EL (cell line): ENCODE measurements around the gene GNG7.
"Not testable (repeated sequence)": the region's sequence is repeated elsewhere in the genome, so short reads cannot be mapped to it uniquely, and the experiment has no call there.

Experiments used
- DNase-seq: peaks from one replicate; pipeline ENCODE4 v3.0.0-alpha.2; 2016

The GNG7 gene

DNA sequence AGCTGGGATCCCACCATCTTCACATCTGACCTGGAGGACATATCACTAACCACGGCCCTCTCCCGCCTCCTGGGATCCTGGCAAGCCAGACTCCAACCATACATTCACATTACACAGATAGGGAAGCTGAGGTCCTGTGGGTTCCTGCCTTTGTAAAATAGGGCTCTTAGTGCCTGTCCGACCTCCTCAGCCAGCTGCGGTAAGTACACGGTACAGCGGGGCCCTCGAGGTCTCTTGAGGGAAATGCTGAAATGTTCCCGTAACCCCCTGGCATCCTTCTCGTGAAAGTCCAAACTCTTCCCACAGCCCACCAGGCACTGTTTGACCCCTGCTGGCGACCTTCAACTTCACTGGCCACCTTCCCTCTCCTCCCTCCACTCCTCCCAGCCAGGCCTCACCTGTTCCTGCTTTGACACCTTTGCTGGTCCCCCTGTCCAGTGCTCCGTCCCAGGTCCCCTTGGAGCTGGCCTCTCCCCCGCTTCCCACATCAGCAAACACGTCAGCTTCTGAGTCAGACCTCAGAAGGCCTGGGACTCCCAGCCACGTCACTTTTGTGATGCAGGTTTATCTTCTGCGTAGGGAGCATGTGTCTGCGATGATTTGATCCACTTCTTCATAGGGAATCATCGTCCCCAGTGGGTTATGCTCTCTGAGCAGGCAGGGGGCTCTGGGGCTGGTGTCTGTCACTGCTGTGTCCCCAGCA lies 8.8 kb upstream of the GNG7 start:
- peak; percentile 70 for DNase-seq

GRCh38 chr19:2706251-2706650 lies 3.8 kb upstream of the GNG7 start:
- no peak for DNase-seq

- no peak for DNase-seq
These were observed 1.3 kb upstream of the GNG7 start for GRCh38 chr19:2703691-2704216.

- no peak for DNase-seq
These were observed 563 bp upstream of the GNG7 start for GRCh38 chr19:2703077-2703437.

DNA sequence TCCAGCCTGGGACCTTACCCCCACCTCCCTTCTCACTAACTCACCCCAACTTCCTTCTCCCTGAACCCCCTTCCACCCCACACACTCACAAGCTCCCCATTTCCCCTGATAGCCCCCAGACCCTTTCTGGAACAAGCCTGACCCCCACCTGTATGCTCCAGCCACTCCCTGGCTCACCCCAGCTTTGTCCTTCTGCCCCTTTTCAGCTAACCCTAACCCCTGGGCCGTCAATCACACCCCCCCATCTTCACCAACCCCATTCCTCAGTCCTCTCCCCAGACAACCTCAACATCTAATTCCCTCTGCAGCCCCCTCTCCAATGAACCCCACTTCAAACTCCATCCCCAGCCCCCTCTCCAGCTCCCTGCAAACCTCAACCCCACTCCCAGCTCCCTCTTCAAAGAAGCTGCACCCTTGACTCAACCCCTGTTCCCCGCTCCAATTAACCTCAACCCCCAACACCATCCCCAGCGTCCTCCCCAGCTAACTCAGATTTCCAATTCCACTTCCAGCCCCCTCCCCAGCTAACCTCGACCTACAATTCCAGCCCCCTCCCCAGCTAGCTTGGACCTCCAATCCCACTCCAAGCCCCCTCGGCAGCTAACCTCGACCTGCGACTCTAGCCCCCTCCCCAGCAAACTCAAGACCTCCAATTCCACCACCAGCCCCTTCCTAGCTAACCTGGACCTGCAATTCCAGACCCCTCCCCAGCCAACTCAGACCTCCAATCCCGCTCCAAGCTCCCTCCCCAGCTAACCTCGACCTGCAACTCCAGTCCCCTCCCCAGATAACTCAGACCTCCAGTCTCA lies 929 bp downstream of the GNG7 start:
- DNase-seq: no peak

DNA sequence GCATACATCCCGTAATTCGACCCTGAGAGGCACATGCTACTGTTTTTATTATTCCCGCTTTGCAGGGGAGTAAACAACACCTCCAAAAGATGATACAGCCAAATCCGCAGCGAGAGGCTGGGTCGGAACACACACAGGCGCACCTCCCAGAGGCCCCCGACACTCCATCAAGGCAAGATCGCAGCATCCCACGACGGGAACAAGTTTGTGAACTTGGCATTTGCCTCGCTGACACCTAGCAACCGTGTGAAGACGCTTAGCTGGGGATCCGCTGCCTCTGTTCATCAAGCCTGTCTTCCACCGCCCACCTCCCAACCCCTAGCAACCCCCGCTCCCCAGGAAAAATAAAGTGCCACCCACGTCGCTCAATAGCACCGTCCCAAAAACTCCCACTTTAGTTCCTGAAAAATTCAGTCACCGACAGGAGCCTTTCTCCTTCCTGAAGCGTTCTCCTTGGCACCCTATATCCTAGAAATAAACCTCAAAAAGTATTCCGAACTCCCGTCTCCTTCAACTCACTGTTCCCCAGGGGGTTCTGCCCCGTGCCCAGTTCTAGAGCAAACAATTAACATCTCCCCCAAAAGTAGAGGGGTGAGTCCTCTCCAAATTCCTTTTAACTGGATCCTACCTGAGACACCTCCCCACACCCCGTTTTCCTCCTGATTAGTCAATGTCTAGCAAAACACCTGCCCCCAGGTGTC lies 1.7 kb downstream of the GNG7 start:
- no peak for DNase-seq

DNA sequence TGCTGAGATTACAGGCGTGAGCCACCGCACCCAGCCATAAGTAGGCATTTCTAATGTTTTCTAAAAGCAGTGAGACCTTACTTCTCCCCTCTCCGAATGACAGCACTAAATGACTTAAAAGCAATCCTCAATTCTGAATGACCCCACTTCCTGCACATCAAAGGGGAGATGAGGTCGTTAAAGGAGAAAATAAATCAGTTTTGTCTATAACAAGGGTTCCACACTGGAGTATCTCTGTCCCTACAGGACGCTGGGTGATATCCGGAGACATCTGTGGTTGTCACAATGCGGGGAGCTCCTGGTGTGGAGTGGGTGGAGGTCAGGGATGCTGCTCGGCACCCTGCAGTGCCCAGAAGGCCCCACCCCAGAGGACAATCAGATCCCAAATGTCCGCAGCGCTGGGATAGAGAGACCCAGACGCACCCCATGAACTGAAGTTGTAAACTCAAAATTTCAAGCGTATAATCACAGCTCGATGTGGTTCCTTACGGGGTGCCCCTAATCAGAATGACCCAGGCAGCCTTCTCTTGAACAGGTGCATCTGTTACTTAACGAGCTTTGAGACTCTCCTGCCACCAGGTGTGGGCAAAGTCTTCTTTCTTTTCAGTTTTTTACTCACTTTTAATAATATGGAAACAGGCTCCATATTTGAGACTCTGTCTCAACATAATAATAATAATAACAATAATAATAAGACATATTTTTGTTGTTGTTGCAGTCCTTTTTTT lies 2.9 kb downstream of the GNG7 start:
- no peak for DNase-seq

GRCh38 chr19:2694196-2694595 lies 8.3 kb downstream of the GNG7 start:
- no peak for DNase-seq

GRCh38 chr19:2693492-2694160 lies 8.9 kb downstream of the GNG7 start:
- no peak for DNase-seq

- no peak for DNase-seq
These were observed 10.5 kb downstream of the GNG7 start for GRCh38 chr19:2691951-2692350.

GRCh38 chr19:2690856-2691255 lies 11.6 kb downstream of the GNG7 start:
- no peak for DNase-seq

- DNase-seq: no peak
These were observed 16.1 kb downstream of the GNG7 start for GRCh38 chr19:2686360-2686759.

DNA sequence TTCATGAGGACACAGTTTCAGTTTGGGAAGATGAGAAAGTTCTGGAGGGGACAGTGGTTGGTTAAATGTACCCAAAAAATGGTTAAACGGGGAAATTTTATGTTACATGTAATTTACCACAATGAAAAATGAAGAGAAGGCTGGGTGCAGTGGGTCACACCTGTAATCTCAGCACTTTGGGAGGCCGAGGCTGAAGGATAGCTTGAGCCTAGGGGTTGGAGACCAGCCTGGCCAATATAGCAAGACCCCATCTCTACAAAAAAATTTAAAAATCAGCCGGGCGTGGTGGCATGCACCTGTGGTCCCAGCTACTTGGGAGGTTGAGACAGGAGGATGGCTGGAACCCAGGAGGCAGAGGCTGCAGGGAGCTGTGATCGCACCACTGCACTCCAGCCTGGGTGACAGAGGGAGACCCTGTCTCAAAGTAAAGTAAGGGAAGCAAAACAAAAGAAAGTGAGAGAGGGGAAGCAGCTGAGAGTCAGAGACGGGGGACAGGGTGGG lies 17.2 kb downstream of the GNG7 start:
- DNase-seq: no peak

DNA sequence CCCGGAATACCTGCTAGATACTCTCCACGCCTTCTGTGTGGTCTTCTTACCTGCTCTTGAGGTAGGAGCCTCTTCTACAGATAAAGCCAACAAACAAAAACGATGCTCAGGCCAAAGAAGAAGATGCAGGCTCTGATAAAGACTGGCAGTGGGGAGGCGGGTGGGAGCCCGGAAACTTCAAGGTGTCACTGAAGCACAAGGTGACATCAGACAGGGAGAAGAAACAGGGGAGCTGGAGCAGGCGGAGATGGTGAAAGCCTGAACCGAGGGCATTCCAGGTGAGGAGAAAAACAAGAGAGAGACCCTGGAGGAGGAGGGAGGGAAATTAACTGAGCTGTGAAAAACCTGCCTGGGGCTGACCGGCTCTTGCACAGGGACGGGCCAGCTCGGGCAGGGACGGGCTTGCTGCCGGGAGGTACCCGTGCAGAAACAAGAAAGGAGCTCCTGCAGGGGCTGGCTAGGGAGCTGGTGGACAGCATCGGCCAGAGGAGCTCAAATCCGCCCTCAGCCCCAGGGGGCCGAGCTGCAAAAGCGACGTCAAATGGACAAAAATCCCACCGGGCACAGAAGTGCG lies 19.0 kb downstream of the GNG7 start:
- no peak for DNase-seq

DNA sequence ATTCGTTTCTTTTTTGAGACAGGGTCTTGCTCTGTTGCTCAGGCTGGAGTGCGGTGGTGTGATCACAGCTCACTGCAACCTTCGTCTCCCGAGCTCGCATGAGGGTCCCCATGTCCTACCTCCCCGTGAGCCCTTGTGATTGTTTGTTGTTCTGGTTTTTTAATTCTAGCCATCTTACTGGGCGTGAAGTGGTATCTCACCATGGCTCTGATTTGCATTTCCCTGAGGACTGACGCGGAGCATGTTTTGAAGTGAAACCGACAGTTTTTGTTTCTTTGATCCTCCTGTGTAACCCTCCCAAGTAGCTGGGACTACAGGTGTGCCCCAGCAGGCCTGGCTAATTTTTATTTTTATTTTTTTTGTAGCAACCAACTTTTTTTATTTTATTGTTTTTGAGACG lies 21.7 kb downstream of the GNG7 start:
- no peak for DNase-seq

DNA sequence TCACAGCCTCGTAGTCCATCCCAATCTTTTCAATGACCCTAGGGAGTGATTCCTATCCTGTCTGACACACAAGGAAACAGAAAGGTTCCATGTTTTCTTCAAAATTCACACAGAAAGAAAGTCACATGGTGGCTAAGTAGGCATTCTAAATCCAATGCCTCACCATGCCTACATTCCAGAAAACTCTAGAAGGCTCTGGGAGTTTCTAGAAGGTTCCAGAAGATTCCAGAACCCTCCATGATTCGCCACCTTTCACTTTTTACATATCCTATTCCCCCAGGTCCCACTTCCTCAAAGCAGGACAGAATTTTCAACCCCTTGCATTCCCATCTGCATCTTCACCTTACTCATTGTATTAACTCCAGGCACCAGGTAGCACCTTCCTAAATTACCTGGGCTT lies 23.1 kb downstream of the GNG7 start:
- no peak for DNase-seq

- not testable (repeated sequence) for DNase-seq
These were observed 23.5 kb downstream of the GNG7 start for GRCh38 chr19:2678948-2679347.

- no peak for DNase-seq
These were observed 24.3 kb downstream of the GNG7 start for GRCh38 chr19:2678044-2678671.

- no peak for DNase-seq
These were observed 25.7 kb downstream of the GNG7 start for GRCh38 chr19:2676823-2677222.

- no peak for DNase-seq
These were observed 26.6 kb downstream of the GNG7 start for GRCh38 chr19:2675892-2676291.

GRCh38 chr19:2670217-2670616 lies 32.3 kb downstream of the GNG7 start:
- no peak for DNase-seq
